ENCODE data around the gene FLYWCH2.

The FLYWCH2 gene

DNA sequence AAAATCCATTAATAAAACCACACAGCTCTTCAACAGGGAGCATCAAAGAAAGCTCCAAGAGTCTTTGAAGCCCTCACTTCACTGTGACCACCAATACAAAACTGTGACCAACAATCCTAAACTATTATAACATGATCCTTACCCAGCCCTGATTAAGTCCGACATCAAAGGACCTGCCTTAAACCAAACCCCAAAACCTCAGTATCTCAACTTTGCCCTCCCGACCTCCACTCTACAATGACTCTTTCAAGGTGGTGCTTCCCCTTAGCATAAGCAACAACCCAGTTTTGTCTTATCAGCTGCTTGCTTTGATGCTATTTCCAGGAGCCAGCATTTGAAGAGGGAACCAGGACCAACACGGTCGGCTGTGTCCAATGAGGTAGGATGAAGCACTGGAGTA, 16.6 kb upstream of the FLYWCH2 start:
- no peaks in the 10 kb centered on the region for H3K4me1 ChIP-seq (ENCODE audit: control insufficient read depth, insufficient read depth, low read length)
- no peaks in the 10 kb centered on the region for H3K9me3 ChIP-seq (ENCODE audit: control insufficient read depth, low read length)
- peaks cover 61% of the 10 kb centered on the region for H3K27me3 ChIP-seq (ENCODE audit: control insufficient read depth, insufficient read depth, low read length, poor library complexity, severe bottlenecking)
- WGBS, 2 experiments, result 61% methylated on average over 3 of the region's 4 CpGs
- H3K4me3 ChIP-seq (ENCODE audit: insufficient read depth, low read depth, low read length), result no peak overlapping the region
- no peaks in the 10 kb centered on the region for H3K36me3 ChIP-seq (ENCODE audit: control insufficient read depth, insufficient read depth, low read length)
- H3K27ac ChIP-seq (ENCODE audit: insufficient read depth, low read depth, low read length, poor library complexity, severe bottlenecking), result no peak overlapping the region

DNA sequence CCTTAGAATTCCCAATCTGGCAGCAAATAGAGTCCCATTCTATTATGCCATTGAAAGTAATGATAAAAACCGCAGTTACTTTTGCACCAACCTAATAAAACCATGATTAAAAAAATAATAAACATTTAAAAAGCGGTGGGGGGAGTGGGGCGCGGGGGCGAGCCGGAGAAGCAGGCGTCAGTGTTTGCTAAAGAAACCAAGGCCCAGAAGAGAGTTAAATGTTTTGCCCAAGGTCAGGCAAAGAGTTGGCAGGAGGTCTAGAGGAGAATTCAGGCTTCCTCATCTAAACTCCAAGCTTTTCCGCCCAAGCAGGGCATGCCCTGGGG, 15.4 kb upstream of the FLYWCH2 start:
- no peak overlapping the region for H3K27ac ChIP-seq (ENCODE audit: insufficient read depth, low read depth, low read length, poor library complexity, severe bottlenecking)
- no peaks in the 10 kb centered on the region for H3K9me3 ChIP-seq (ENCODE audit: control insufficient read depth, low read length)
- H3K4me1 ChIP-seq (ENCODE audit: control insufficient read depth, insufficient read depth, low read length), result no peaks in the 10 kb centered on the region
- H3K4me3 ChIP-seq (ENCODE audit: insufficient read depth, low read depth, low read length), result peak overlapping the region; percentile 54
- no peaks in the 10 kb centered on the region for H3K36me3 ChIP-seq (ENCODE audit: control insufficient read depth, insufficient read depth, low read length)
- H3K27me3 ChIP-seq (ENCODE audit: control insufficient read depth, insufficient read depth, low read length, poor library complexity, severe bottlenecking), result peaks cover 68% of the 10 kb centered on the region
- 76% methylated on average over 7 to 8 of the region's 8 CpGs for WGBS, 2 experiments

DNA sequence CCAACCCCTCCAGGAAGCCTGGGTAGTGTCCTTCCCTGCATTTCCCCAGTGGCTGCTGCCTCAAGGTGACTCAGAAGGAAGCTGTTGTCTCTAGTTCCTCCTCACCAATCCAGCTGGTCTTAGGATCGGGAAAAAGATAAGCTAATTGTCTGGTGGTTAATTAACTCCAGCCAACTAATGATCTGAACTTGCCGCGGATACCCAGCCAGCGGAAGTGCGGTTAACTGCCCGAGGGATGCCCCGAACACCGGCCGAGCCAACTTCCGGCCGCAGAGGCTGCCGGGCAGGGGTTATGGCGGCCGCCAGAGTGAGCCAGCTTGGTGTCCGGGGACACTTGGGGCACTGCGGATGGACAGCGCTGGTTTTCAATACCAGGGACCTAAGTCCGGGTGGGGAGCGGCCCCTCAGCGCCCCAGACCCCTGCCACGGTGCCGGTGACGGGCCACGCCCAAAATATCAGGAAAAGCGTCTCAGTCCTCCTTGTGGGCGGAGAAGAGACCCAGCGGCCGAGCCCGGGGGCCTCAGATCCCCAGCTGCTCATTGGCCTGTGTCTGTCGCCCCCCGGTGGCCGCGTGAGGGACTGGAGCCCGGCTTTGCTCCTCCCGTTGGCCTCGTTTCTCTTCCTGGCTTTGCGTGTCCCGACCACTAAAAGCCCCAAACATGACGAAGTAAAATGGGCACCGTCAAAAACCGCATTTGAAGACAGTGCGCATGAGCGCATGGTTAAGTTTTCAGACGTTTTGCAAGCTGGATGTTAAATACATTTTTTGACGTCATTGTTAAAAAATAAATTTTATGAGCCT, 14.8 kb upstream of the FLYWCH2 start:
- peaks cover 68% of the 10 kb centered on the region for H3K27me3 ChIP-seq (ENCODE audit: control insufficient read depth, insufficient read depth, low read length, poor library complexity, severe bottlenecking)
- no peak overlapping the region for H3K27ac ChIP-seq (ENCODE audit: insufficient read depth, low read depth, low read length, poor library complexity, severe bottlenecking)
- no peaks in the 10 kb centered on the region for H3K4me1 ChIP-seq (ENCODE audit: control insufficient read depth, insufficient read depth, low read length)
- H3K36me3 ChIP-seq (ENCODE audit: control insufficient read depth, insufficient read depth, low read length), result no peaks in the 10 kb centered on the region
- 2 to 3% methylated on average over 44 to 45 of the region's 45 CpGs for WGBS, 2 experiments
- no peaks in the 10 kb centered on the region for H3K9me3 ChIP-seq (ENCODE audit: control insufficient read depth, low read length)
- peak overlapping the region; percentile 54 for H3K4me3 ChIP-seq (ENCODE audit: insufficient read depth, low read depth, low read length)

DNA sequence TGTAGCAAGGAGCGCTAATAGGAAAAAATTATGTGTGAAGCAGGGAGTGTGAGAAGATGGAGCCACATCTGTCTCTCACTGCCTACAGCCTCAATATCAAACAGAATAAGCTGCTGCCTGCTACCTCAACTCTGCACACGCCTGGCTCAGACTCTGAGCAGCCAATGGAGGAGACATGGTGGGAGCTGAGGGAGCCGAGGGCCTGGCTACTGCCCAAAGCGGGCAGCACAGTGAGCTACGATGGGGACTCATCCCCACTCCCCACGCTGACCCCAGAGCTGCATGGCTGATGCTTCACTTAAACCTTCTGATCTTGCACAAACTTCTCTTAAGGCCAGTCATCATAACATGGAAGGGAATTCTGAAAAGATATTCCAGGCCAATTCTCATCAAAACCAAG, 11.1 kb upstream of the FLYWCH2 start:
- 88 to 91% methylated on average over 6 of the region's 6 CpGs for WGBS, 2 experiments
- H3K27me3 ChIP-seq (ENCODE audit: control insufficient read depth, insufficient read depth, low read length, poor library complexity, severe bottlenecking), result peaks cover 41% of the 10 kb centered on the region
- H3K36me3 ChIP-seq (ENCODE audit: control insufficient read depth, insufficient read depth, low read length), result no peaks in the 10 kb centered on the region
- H3K4me3 ChIP-seq (ENCODE audit: insufficient read depth, low read depth, low read length), result no peak overlapping the region
- H3K4me1 ChIP-seq (ENCODE audit: control insufficient read depth, insufficient read depth, low read length), result no peaks in the 10 kb centered on the region
- H3K9me3 ChIP-seq (ENCODE audit: control insufficient read depth, low read length), result no peaks in the 10 kb centered on the region
- H3K27ac ChIP-seq (ENCODE audit: insufficient read depth, low read depth, low read length, poor library complexity, severe bottlenecking), result no peak overlapping the region

DNA sequence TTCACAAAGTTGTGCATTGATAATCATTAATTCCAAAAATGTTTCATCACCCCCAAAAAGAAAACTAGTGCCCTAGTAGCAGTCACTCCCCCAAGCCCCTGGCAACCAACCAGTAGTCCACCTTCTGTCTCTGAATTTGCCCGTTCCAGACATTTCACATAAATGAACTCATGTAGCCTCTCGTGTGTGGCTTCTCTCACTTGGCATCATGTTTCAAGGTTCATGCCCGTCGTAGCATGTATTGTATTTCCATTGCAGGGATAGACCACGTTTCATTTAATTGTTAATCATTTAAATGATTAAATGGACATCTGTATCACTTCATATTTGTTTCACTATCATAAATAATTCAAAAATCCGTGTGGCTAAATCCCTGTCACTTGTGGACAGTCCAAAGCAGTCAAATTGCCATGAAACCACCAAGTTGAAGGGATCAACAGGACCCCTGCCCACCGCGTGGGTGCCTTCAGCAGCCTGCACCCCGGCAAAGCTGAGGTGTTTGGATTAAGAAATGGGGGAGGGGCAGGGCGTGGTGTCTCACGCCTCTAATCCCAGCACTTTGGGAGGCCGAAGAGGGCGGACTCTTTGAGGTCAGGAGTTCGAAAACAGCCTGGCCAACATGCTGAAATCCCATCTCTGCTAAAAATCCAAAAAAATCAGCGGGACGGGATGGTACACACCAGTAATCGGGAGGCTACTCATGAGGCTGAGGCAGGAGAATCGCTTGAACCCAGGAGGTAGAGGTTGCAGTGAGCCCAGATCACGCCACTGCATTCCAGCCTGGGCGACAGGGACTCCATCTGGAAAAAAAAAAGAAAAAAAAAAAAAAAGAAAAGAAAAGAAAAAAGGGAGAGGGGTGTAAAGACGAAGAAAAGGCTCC, 8.7 kb upstream of the FLYWCH2 start:
- WGBS, 2 experiments, result 74 to 78% methylated on average over 20 to 21 of the region's 21 CpGs
- Histone ChIP-seq H3K27ac (ENCODE audit: insufficient read depth, low read depth, low read length, poor library complexity, severe bottlenecking) (no peak overlapping the region), H3K36me3 (ENCODE audit: control insufficient read depth, insufficient read depth, low read length) (no peaks in the 10 kb centered on the region), H3K4me1 (ENCODE audit: control insufficient read depth, insufficient read depth, low read length) (no peaks in the 10 kb centered on the region), H3K27me3 (ENCODE audit: control insufficient read depth, insufficient read depth, low read length, poor library complexity, severe bottlenecking) (peaks cover 34% of the 10 kb centered on the region), H3K9me3 (ENCODE audit: control insufficient read depth, low read length) (no peaks in the 10 kb centered on the region), H3K4me3 (ENCODE audit: insufficient read depth, low read depth, low read length) (no peak overlapping the region)

DNA sequence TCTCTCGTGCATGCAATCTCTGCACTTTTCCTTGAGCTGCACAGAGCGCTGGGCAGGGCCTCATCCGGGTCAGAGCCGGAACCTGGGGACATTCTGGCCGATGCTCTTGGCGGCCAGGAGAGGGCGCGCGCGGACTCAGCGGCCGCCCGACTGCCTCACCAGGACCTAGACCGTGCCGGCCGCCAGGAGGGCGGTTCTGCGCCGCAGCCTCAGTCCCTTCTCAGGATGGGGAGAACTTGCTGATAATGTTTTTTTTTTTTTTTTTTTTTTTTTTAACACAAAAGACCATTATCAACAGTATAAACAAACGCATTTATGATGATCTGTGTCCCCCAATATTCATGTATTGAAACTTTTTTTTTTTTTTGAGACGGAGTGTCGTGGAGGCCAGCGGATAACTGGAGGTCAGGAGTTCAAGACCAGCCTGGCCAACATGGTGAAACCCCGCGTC, 8.1 kb upstream of the FLYWCH2 start:
- H3K9me3 ChIP-seq (ENCODE audit: control insufficient read depth, low read length), result no peaks in the 10 kb centered on the region
- peaks cover 27% of the 10 kb centered on the region for H3K27me3 ChIP-seq (ENCODE audit: control insufficient read depth, insufficient read depth, low read length, poor library complexity, severe bottlenecking)
- no peak overlapping the region for H3K27ac ChIP-seq (ENCODE audit: insufficient read depth, low read depth, low read length, poor library complexity, severe bottlenecking)
- WGBS, 2 experiments, result 18 to 20% methylated on average over 21 to 22 of the region's 25 CpGs
- no peaks in the 10 kb centered on the region for H3K36me3 ChIP-seq (ENCODE audit: control insufficient read depth, insufficient read depth, low read length)
- no peaks in the 10 kb centered on the region for H3K4me1 ChIP-seq (ENCODE audit: control insufficient read depth, insufficient read depth, low read length)
- H3K4me3 ChIP-seq (ENCODE audit: insufficient read depth, low read depth, low read length), result no peak overlapping the region

DNA sequence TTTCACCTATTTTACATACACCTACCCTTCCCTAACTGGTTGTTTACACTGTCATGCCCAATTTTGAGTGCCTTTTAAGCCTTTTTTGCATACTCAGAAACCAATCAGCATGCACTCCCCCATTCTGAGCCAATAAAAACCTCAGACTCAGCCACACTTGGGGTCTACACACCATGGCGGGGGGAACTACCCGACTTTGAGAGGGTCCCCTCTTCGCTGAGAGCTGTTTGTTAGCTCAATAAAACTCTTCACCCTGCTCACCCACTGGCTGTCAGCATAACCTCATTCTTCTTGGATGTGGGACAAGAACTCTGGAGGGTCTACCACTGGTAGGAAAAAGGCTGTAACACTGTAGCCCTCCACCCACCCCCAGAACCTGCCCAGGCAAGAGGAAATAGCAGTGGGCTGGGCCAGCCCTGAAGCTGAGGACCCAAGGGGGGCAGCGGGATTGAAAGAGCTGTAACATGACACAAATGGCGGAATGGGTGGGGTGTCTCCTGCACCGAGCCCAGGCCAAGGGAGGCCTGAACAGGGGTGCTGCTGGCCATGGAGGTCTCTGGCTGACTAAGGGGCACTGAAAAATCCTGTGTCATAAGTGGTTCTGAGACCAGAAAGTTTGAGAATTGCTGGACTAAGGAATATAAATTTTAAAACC, 3.0 kb upstream of the FLYWCH2 start:
- H3K9me3 ChIP-seq (ENCODE audit: control insufficient read depth, low read length), result no peaks in the 10 kb centered on the region
- no peak overlapping the region for H3K27ac ChIP-seq (ENCODE audit: insufficient read depth, low read depth, low read length, poor library complexity, severe bottlenecking)
- H3K36me3 ChIP-seq (ENCODE audit: control insufficient read depth, insufficient read depth, low read length), result no peaks in the 10 kb centered on the region
- peaks cover 3% of the 10 kb centered on the region for H3K27me3 ChIP-seq (ENCODE audit: control insufficient read depth, insufficient read depth, low read length, poor library complexity, severe bottlenecking)
- no peak overlapping the region for H3K4me3 ChIP-seq (ENCODE audit: insufficient read depth, low read depth, low read length)
- WGBS, 2 experiments, result 89 to 90% methylated on average over 6 of the region's 6 CpGs
- H3K4me1 ChIP-seq (ENCODE audit: control insufficient read depth, insufficient read depth, low read length), result no peaks in the 10 kb centered on the region

DNA sequence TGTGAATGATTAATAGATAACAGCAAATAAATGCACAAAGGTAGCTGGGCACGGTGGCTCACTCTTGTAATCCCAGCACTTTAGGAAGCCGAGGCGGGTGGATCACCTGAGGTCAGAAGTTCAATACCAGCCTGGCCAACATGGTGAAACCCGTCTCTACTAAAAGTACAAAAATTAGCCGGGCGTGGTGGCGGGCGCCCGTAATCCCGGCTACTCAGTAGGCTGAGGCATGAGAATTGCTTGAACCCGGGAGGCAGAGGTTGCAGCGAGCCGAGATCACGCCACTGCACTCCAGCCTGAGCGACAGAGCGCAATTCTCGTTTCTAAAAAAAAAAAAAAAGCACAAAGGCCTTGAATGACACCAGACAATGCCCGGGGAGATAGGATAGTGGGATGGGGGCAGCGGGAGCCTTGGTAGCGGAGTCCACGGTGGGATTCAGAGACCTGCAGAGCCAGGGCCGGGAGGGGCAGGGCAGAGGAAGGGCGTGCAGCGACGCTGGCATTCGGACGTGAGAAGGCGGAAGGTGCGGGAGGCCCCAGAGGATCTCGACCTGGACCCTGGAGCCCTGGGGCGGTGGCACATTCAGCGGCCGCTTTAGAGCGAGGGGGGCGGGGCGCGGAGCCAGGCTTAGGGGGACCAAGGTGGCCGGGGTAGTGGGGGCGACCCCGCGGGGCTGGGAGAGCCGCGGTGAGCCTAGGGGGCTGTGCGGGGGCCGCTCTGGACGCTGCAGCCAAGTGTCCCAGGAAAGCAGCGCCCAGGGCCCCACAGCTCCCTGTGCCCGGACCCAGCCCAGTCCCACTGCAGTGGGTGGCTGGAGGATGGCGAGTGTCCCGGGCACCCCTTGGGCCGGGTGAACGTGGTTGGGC, 999 bp upstream of the FLYWCH2 start:
- 21% methylated on average over 52 of the region's 52 CpGs for WGBS, 2 experiments

DNA sequence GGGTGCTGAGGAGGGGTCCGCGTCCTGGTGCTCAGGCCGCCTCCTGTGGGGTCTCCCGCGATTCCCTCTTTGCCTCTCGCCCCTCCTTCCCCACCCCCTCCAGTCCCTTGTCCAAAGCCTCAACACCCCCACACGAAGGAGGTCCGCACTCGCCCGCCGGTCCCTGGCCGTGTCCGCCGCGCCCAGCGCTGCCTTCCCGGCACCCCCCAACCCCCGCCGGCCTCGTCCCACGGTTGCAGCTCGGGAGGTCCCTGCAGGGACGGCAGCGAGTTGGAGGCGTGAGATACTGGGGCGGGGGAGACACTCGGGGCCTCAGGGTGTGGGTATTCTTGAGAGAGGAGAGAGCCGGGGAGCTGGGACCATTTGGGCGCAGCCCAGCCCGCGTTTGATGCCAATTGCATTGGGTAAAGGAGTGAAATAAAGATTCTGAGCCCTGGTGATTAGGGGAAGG, 468 bp downstream of the FLYWCH2 start:
- peak overlapping the region; percentile 92 for H3K4me3 ChIP-seq (ENCODE audit: insufficient read depth, low read depth, low read length)
- no peaks in the 10 kb centered on the region for H3K9me3 ChIP-seq (ENCODE audit: control insufficient read depth, low read length)
- H3K4me1 ChIP-seq (ENCODE audit: control insufficient read depth, insufficient read depth, low read length), result no peaks in the 10 kb centered on the region
- 1 to 2% methylated on average over 31 of the region's 31 CpGs for WGBS, 2 experiments
- peak overlapping the region; percentile 48 for H3K27ac ChIP-seq (ENCODE audit: insufficient read depth, low read depth, low read length, poor library complexity, severe bottlenecking)
- no peaks in the 10 kb centered on the region for H3K27me3 ChIP-seq (ENCODE audit: control insufficient read depth, insufficient read depth, low read length, poor library complexity, severe bottlenecking)
- no peaks in the 10 kb centered on the region for H3K36me3 ChIP-seq (ENCODE audit: control insufficient read depth, insufficient read depth, low read length)

More for the DNA sequence above, 999 bp upstream of the FLYWCH2 start:
- no peaks in the 10 kb centered on the region for H3K4me1 ChIP-seq (ENCODE audit: control insufficient read depth, insufficient read depth, low read length)
- no peaks in the 10 kb centered on the region for H3K36me3 ChIP-seq (ENCODE audit: control insufficient read depth, insufficient read depth, low read length)
- no peaks in the 10 kb centered on the region for H3K27me3 ChIP-seq (ENCODE audit: control insufficient read depth, insufficient read depth, low read length, poor library complexity, severe bottlenecking)
- H3K27ac ChIP-seq (ENCODE audit: insufficient read depth, low read depth, low read length, poor library complexity, severe bottlenecking), result no peak overlapping the region
- peak overlapping the region; percentile 92 for H3K4me3 ChIP-seq (ENCODE audit: insufficient read depth, low read depth, low read length)
- H3K9me3 ChIP-seq (ENCODE audit: control insufficient read depth, low read length), result no peaks in the 10 kb centered on the region

All from ectodermal cell (in vitro differentiated cells).